ENCODE data around the gene UVSSA. TPM values are rescaled to one million over a fixed set of nuclear protein-coding genes. Genes with fewer than 3 reads are reported as not detected.

UVSSA gene
- total RNA-seq, 2 donors from 2014 or later = 18.2 to 26.0 TPM

DNA sequence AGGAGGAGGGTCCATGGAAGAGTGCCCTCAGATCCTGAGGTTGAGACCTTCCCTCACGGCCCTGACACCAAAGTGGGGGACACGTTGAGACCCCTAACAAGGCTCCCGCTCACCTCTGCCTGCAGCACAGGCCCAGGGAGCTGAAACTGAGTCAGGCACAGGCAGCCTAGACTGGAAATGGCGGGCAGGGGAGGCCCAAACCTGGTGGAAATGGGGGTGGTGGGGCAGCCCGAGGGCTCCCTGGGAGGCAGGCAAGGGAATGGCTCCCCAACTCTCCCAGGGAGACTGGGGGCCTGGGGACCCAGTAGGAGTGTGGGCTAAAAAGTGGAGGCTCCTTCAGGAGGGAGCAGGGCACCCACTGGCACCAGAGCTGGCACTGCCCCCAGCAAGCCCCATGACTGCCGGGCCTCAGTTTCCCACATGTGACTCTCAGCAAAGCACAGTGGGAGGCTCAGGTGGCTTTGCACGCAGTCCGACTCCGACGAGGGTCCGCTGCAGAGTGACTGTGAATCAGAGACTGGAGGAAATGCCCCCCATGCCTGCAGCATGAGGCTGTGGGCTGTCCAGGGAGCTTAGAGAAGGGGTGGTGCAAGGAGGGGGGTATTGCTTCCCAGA is 53.3 kb downstream of the UVSSA start:
- DNase-seq = peak in 1 of 4 donors; percentile 5
- TF ChIP-seq POLR2A (IDR thresholded peaks at IDR 0.05) = no peak
- TF ChIP-seq, protein P1, sequence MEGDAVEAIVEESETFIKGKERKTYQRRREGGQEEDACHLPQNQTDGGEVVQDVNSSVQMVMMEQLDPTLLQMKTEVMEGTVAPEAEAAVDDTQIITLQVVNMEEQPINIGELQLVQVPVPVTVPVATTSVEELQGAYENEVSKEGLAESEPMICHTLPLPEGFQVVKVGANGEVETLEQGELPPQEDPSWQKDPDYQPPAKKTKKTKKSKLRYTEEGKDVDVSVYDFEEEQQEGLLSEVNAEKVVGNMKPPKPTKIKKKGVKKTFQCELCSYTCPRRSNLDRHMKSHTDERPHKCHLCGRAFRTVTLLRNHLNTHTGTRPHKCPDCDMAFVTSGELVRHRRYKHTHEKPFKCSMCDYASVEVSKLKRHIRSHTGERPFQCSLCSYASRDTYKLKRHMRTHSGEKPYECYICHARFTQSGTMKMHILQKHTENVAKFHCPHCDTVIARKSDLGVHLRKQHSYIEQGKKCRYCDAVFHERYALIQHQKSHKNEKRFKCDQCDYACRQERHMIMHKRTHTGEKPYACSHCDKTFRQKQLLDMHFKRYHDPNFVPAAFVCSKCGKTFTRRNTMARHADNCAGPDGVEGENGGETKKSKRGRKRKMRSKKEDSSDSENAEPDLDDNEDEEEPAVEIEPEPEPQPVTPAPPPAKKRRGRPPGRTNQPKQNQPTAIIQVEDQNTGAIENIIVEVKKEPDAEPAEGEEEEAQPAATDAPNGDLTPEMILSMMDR (IDR thresholded peaks at IDR 0.05) = no peak
- Histone ChIP-seq H3K27ac (no peak overlapping the region), H3K4me3 (no peak overlapping the region), H3K4me1 (peaks cover 31% of the 10 kb centered on the region), H3K36me3 (replicated peaks in 1 of 2; ENCODE audit: insufficient read depth in 1 of 2, low read depth in 2 of 2) (no peaks in the 10 kb centered on the region), H3K27me3 (peaks cover 7 to 34% of the 10 kb centered on the region in 2 donors), H3K9me3 (peaks cover 0 to 8% (median 0%) of the 10 kb centered on the region in 3 donors)
- ATAC-seq = no peak
- 70 to 79% methylated on average over 3 to 11 of the region's 11 CpGs for WGBS, 2 donors
- intact Hi-C loops (cut with DNase I) = no loop called here

DNA sequence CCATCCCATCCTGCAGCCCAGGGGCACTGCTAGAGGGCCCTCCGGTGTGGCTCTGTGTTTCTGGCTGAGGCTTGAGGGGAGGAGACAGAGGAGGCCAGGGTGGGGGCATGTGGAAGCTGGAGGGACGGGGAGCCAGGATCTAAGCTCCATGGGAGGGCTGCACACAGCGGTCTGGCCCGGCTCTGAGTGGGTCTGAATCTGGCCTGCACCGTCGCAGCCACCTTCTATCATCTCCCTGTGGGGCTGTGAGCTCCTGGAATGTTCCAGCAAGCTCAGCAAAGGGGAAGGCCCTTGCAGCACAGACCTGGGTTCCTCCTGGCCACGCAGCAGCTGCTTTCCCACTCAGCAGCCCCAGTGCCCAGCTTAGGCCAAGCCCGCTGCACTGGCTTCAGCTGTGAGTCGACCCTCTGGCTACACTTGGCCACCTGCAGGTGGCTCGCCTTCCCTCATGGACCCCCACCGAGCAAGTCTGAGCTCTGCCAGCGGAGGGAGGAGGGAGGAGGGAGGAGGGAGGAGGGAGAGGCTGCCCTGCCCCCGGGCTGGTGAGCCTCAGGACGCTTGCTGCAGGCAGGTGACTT is 53.9 kb downstream of the UVSSA start:
- H3K27ac ChIP-seq = no peak overlapping the region
- H3K36me3 ChIP-seq (replicated peaks in 1 of 2; ENCODE audit: insufficient read depth in 1 of 2, low read depth in 2 of 2) = no peaks in the 10 kb centered on the region
- TF ChIP-seq POLR2A (IDR thresholded peaks at IDR 0.05) = no peak
- TF ChIP-seq, protein P1 (IDR thresholded peaks at IDR 0.05) = no peak
- ATAC-seq (no peak), DNase-seq (no peak)
- 45 to 47% methylated on average over 8 to 13 of the region's 14 CpGs for WGBS, 2 donors
- peaks cover 0 to 8% (median 0%) of the 10 kb centered on the region in 3 donors for H3K9me3 ChIP-seq
- H3K4me1 ChIP-seq = peaks cover 35% of the 10 kb centered on the region
- H3K4me3 ChIP-seq = no peak overlapping the region
- H3K27me3 ChIP-seq = peaks cover 7 to 40% of the 10 kb centered on the region in 2 donors
- intact Hi-C loops (cut with DNase I) = no loop called here

- H3K27me3 ChIP-seq = peaks cover 7 to 42% of the 10 kb centered on the region in 2 donors
- DNase-seq (peak in 1 of 4 donors; percentile 5), ATAC-seq (no peak)
- TF ChIP-seq, protein P1 (IDR thresholded peaks at IDR 0.05) = no peak
- no peak for TF ChIP-seq POLR2A (IDR thresholded peaks at IDR 0.05)
- H3K9me3 ChIP-seq = peaks cover 0 to 8% (median 0%) of the 10 kb centered on the region in 3 donors
- H3K36me3 ChIP-seq (replicated peaks in 1 of 2; ENCODE audit: insufficient read depth in 1 of 2, low read depth in 2 of 2) = no peaks in the 10 kb centered on the region
- H3K4me1 ChIP-seq = peaks cover 37% of the 10 kb centered on the region
- intact Hi-C loops (cut with DNase I) = no loop called here
- 16 to 22% methylated on average over 9 to 18 of the region's 18 CpGs for WGBS, 2 donors
- H3K27ac ChIP-seq = no peak overlapping the region
- no peak overlapping the region for H3K4me3 ChIP-seq
Observed at GRCh38 chr4:1401409-1402020, 54.5 kb downstream of the UVSSA start.

GRCh38 chr4:1402021-1402515 is 55.1 kb downstream of the UVSSA start:
- intact Hi-C loops (cut with DNase I) = no loop called here
- Histone ChIP-seq H3K36me3 (replicated peaks in 1 of 2; ENCODE audit: insufficient read depth in 1 of 2, low read depth in 2 of 2) (no peaks in the 10 kb centered on the region), H3K4me1 (peaks cover 37% of the 10 kb centered on the region), H3K4me3 (no peak overlapping the region), H3K27ac (no peak overlapping the region), H3K27me3 (peaks cover 7 to 42% of the 10 kb centered on the region in 2 donors), H3K9me3 (peaks cover 0 to 2% (median 0%) of the 10 kb centered on the region in 3 donors)
- ATAC-seq (no peak), DNase-seq (no peak)
- 7 to 21% methylated on average over 6 to 24 of the region's 24 CpGs for whole genome bisulfite sequencing, 2 donors
- TF ChIP-seq POLR2A (IDR thresholded peaks at IDR 0.05) = no peak
- TF ChIP-seq, protein P1 (IDR thresholded peaks at IDR 0.05) = no peak

Measured in body of pancreas (tissue), 4 donors.